Measurements from ENCODE around the gene HAPSTR1.

DNA sequence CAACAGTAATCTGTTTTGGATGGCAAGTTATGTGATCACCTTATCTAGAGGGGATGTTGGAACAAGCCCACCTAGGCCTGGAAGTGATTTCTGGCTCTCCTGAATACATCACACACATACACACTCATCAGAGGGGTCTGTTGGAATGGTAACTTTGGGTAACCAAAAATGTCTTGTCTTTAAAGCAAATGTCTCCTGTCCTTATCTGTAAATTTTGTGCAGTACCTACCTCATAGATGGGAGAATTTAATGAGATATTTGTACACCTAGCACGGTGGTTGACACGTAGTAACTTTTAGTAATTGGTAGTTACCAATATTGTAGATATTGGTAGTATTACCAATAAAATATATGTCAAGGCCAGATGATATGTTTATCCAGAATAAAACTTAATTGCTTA is 24.7 kb downstream of the HAPSTR1 start:
- TF ChIP-seq, protein P1, sequence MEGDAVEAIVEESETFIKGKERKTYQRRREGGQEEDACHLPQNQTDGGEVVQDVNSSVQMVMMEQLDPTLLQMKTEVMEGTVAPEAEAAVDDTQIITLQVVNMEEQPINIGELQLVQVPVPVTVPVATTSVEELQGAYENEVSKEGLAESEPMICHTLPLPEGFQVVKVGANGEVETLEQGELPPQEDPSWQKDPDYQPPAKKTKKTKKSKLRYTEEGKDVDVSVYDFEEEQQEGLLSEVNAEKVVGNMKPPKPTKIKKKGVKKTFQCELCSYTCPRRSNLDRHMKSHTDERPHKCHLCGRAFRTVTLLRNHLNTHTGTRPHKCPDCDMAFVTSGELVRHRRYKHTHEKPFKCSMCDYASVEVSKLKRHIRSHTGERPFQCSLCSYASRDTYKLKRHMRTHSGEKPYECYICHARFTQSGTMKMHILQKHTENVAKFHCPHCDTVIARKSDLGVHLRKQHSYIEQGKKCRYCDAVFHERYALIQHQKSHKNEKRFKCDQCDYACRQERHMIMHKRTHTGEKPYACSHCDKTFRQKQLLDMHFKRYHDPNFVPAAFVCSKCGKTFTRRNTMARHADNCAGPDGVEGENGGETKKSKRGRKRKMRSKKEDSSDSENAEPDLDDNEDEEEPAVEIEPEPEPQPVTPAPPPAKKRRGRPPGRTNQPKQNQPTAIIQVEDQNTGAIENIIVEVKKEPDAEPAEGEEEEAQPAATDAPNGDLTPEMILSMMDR (tag by site-specific recombination; IDR thresholded peaks at IDR 0.05), result no peak
- TF ChIP-seq, protein P2, sequence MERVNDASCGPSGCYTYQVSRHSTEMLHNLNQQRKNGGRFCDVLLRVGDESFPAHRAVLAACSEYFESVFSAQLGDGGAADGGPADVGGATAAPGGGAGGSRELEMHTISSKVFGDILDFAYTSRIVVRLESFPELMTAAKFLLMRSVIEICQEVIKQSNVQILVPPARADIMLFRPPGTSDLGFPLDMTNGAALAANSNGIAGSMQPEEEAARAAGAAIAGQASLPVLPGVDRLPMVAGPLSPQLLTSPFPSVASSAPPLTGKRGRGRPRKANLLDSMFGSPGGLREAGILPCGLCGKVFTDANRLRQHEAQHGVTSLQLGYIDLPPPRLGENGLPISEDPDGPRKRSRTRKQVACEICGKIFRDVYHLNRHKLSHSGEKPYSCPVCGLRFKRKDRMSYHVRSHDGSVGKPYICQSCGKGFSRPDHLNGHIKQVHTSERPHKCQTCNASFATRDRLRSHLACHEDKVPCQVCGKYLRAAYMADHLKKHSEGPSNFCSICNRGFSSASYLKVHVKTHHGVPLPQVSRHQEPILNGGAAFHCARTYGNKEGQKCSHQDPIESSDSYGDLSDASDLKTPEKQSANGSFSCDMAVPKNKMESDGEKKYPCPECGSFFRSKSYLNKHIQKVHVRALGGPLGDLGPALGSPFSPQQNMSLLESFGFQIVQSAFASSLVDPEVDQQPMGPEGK (tag by site-specific recombination; IDR thresholded peaks at IDR 0.05), result no peak
- no peak for TF ChIP-seq RBAK (tag by site-specific recombination; IDR thresholded peaks at IDR 0.05)
- TF ChIP-seq ZNF707 (tag by site-specific recombination; IDR thresholded peaks at IDR 0.05), result no peak
- no peak for TF ChIP-seq ZNF776 (tag by site-specific recombination; IDR thresholded peaks at IDR 0.05; ENCODE audit: borderline replicate concordance)
- TF ChIP-seq ZNF155 (tag by site-specific recombination; IDR thresholded peaks at IDR 0.05), result no peak
- no peak for TF ChIP-seq ZNF501 (tag by site-specific recombination; IDR thresholded peaks at IDR 0.05)
- TF ChIP-seq ZBTB21 (tag by site-specific recombination; IDR thresholded peaks at IDR 0.05), result no peak
- TF ChIP-seq ZNF785 (tag by site-specific recombination; IDR thresholded peaks at IDR 0.05), result no peak

Measured in HEK293 (cell line).